ENCODE measurements around the gene EVX2. TPM values are rescaled to one million over a fixed set of nuclear protein-coding genes. Genes with fewer than 3 reads are reported as not detected.

The EVX2 gene
- total RNA-seq, 1 experiment from 2014 or later, result not detected

DNA sequence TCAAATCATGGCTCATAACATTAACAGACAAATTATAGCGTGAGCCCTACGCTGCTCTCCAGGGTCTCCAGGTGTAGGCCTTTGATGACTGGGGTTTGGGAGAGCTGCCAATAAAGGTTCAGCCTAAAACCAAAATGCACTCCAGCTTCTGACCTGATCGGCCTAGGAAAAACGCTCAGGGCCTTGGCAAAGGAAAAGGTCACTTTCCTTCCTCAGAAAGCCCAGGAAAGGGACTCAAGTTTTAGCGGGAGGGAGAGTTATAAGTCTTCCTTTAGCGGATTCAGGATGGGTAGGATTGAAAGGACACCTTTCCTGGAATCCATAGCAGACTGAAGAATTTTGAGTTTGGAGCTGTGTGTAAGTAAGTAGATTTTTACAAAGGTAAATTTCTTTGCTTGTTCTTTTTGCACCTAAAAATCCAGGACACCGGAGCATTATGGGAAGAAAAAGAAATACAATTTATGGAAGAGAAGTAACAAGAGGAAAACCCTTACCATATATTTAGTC, 8.8 kb downstream of the EVX2 start:
- Histone ChIP-seq H3K27me3 (ENCODE audit: low read length) (peaks cover 73% of the 10 kb centered on the region), H3K9me3 (ENCODE audit: low read length) (no peaks in the 10 kb centered on the region), H3K4me2 (ENCODE audit: low read length) (no peak overlapping the region), H3K4me1 (ENCODE audit: insufficient read depth, low read length) (no peaks in the 10 kb centered on the region), H3K9ac (ENCODE audit: low read length) (no peak overlapping the region), H3K79me2 (ENCODE audit: low read length) (no peaks in the 10 kb centered on the region), H3K4me3 (ENCODE audit: low read length) (no peak overlapping the region), H3K36me3 (ENCODE audit: low read depth, low read length) (no peaks in the 10 kb centered on the region), H3F3A (ENCODE audit: low read length, unreplicated experiment) (no peaks in the 10 kb centered on the region), H2AFZ (ENCODE audit: low read length) (no peak overlapping the region), H3K27ac (ENCODE audit: low read length) (no peak overlapping the region), H4K20me1 (ENCODE audit: low read length) (no peaks in the 10 kb centered on the region), H3K9me2 (replicated peaks; ENCODE audit: low read length) (no peaks in the 10 kb centered on the region)
- ATAC-seq, result no peak
- no peak for DNase-seq
- TF ChIP-seq EZH2 (IDR thresholded peaks at IDR 0.05; ENCODE audit: low read length, unreplicated experiment) (no peak), EZH2phosphoT487 (IDR thresholded peaks at IDR 0.05; ENCODE audit: borderline replicate concordance, low read length) (no peak)
- TF ChIP-seq, protein P1, sequence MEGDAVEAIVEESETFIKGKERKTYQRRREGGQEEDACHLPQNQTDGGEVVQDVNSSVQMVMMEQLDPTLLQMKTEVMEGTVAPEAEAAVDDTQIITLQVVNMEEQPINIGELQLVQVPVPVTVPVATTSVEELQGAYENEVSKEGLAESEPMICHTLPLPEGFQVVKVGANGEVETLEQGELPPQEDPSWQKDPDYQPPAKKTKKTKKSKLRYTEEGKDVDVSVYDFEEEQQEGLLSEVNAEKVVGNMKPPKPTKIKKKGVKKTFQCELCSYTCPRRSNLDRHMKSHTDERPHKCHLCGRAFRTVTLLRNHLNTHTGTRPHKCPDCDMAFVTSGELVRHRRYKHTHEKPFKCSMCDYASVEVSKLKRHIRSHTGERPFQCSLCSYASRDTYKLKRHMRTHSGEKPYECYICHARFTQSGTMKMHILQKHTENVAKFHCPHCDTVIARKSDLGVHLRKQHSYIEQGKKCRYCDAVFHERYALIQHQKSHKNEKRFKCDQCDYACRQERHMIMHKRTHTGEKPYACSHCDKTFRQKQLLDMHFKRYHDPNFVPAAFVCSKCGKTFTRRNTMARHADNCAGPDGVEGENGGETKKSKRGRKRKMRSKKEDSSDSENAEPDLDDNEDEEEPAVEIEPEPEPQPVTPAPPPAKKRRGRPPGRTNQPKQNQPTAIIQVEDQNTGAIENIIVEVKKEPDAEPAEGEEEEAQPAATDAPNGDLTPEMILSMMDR (conservative IDR thresholded peaks at IDR 0.05; ENCODE audit: low read depth, low read length), result no peak
- intact Hi-C loops (cut with micrococcal nuclease), result no loop called here
- POLR2A ChIA-PET (ENCODE audit: unreplicated experiment), result no interaction called here
- BruUV-seq (replicated peaks), result no TSS peak
- CTCF ChIA-PET, result no interaction called here

DNA sequence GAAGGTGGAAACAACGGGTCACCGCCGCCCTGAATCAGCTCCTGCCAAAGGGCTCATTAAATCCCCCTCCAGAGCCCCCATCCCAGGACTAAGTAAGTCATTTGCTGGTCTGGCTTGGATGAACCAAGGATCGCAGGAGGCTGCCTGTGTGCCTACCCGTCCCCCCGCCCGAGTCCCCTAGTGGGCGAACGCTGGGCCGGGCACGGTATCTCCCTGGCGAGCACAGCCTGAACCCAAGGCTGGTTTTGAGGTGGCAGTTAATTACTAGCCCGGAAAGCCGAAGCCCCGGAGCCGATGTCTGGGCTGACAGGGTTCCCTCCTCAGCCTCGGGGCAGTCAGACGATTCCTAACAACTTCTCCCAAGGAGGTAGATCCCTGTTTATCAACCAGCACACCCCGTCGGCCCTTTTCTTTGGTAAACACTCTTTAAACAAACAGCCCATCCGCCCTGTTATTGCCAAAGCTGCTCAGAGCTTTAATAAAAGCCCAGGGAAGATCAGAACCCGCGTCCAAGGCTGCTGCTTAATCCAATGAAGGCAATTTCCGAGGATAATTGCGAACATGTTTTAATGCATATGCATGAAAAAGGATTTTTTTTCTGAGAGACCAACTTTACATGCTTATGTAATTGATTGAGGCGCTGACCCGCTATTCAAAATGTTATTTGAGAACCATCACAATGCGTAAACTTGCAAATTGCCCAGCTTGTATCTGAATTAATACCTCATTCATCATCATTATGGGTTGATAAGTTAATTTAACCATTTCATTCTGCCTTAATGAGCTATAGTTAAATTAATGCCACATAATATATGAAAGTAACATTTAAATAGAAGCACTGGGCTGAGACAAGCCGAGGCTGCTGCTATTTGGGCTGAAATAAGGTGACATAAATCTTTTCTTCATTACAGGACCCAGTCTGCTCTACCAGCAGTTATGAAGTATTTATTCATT, 10.5 kb downstream of the EVX2 start:
- no TSS peak for BruUV-seq (replicated peaks)
- TF ChIP-seq, protein P1 (conservative IDR thresholded peaks at IDR 0.05; ENCODE audit: low read depth, low read length), result no peak
- TF ChIP-seq EZH2 (IDR thresholded peaks at IDR 0.05; ENCODE audit: low read length, unreplicated experiment), result no peak
- TF ChIP-seq EZH2phosphoT487 (IDR thresholded peaks at IDR 0.05; ENCODE audit: borderline replicate concordance, low read length), result no peak
- intact Hi-C loops (cut with micrococcal nuclease), result no loop called here
- POLR2A ChIA-PET (ENCODE audit: unreplicated experiment), result no interaction called here
- H3K27ac ChIP-seq (ENCODE audit: low read length), result no peak overlapping the region
- DNase-seq (no peak), ATAC-seq (no peak)
- no peaks in the 10 kb centered on the region for H3K9me2 ChIP-seq (replicated peaks; ENCODE audit: low read length)
- H3K27me3 ChIP-seq (ENCODE audit: low read length), result peaks cover 62% of the 10 kb centered on the region
- H3K4me1 ChIP-seq (ENCODE audit: insufficient read depth, low read length), result no peaks in the 10 kb centered on the region
- H3K9ac ChIP-seq (ENCODE audit: low read length), result no peak overlapping the region
- no peak overlapping the region for H3K4me2 ChIP-seq (ENCODE audit: low read length)
- no peaks in the 10 kb centered on the region for H3K9me3 ChIP-seq (ENCODE audit: low read length)
- H3K36me3 ChIP-seq (ENCODE audit: low read depth, low read length), result no peaks in the 10 kb centered on the region
- no peak overlapping the region for H2AFZ ChIP-seq (ENCODE audit: low read length)
- CTCF ChIA-PET, result no interaction called here
- H4K20me1 ChIP-seq (ENCODE audit: low read length), result no peaks in the 10 kb centered on the region
- H3K4me3 ChIP-seq (ENCODE audit: low read length), result no peak overlapping the region
- no peaks in the 10 kb centered on the region for H3F3A ChIP-seq (ENCODE audit: low read length, unreplicated experiment)
- no peaks in the 10 kb centered on the region for H3K79me2 ChIP-seq (ENCODE audit: low read length)

DNA sequence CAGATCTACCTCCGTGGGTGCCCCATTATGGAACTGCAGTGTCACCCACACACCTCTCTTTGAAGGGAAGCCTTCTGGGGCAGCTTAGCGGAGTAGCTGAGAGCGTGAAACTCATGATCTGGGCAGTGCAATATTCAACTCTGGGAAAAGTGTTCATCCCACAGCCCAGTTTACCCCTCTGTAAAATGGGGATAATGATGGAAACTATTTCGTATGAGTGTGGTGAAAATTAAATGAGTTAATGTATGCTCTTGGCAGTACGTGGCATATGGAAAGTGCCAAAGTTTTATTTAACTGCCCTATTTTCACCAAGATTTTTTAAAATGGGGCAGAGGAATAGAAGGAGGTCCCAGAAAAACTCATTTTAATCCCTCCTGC, 11.5 kb downstream of the EVX2 start:
- intact Hi-C loops (cut with micrococcal nuclease), result no loop called here
- Histone ChIP-seq H3K9ac (ENCODE audit: low read length) (no peak overlapping the region), H3K9me3 (ENCODE audit: low read length) (no peaks in the 10 kb centered on the region), H3K79me2 (ENCODE audit: low read length) (no peaks in the 10 kb centered on the region), H3K36me3 (ENCODE audit: low read depth, low read length) (no peaks in the 10 kb centered on the region), H3K4me3 (ENCODE audit: low read length) (no peak overlapping the region), H3K4me1 (ENCODE audit: insufficient read depth, low read length) (no peaks in the 10 kb centered on the region), H3K4me2 (ENCODE audit: low read length) (no peak overlapping the region), H3K27ac (ENCODE audit: low read length) (no peak overlapping the region), H4K20me1 (ENCODE audit: low read length) (no peaks in the 10 kb centered on the region), H3K9me2 (replicated peaks; ENCODE audit: low read length) (no peaks in the 10 kb centered on the region), H2AFZ (ENCODE audit: low read length) (no peak overlapping the region), H3F3A (ENCODE audit: low read length, unreplicated experiment) (no peaks in the 10 kb centered on the region), H3K27me3 (ENCODE audit: low read length) (peaks cover 55% of the 10 kb centered on the region)
- no peak for DNase-seq
- POLR2A ChIA-PET (ENCODE audit: unreplicated experiment), result no interaction called here
- ATAC-seq, result no peak
- no TSS peak for BruUV-seq (replicated peaks)
- CTCF ChIA-PET, result no interaction called here
- TF ChIP-seq EZH2phosphoT487 (IDR thresholded peaks at IDR 0.05; ENCODE audit: borderline replicate concordance, low read length) (no peak), EZH2 (IDR thresholded peaks at IDR 0.05; ENCODE audit: low read length, unreplicated experiment) (no peak)
- TF ChIP-seq, protein P1 (conservative IDR thresholded peaks at IDR 0.05; ENCODE audit: low read depth, low read length), result no peak

All from PC-3 (cell line).